Hippocampal formation (tissue), 2 donors: ENCODE data around the gene BRF1.

ENCODE experiments used
- DNase-seq, 2 donors: peaks; one replicate each; lab custom pipeline; 2025; lab: John Stamatoyannopoulos, UW

The BRF1 gene

GRCh38 chr14:105196265-105196960 is 104.4 kb downstream of the BRF1 start:
- no peak for DNase-seq

DNA sequence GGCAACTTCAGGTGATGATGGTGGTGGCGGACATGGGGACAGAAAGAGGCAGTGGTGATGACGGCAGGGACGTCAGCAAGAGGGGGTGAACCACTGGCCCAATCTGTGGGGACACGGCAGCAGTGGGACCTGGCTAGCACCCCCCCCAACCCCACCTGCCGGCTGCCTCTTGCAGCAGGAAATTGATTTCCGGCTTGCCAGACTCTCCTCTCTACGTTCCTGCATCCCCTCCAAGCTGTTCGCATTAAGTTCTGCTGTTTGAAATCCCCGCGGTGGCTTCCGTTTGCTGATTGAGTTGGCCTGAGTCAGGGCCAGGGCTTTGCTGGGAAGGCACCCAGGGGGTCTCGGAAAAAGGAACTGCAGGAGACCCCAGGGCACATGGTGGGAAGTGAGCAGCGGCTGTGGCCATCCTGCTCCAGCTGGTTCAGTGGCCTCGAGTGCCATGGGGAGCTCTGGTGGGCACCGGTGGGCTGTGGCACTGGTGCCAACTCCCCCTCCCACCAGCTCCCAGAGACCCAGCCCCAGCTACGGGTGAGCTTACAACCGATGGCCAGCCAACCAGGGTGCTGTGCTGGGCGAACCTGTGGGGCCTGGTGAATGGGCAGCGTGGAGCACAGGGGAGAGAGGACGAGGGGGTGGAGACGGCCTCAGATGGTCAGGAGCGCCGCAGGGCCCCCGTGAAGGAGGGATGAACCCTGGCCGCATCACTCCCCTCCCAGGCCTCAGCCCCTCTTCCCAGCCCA is 105.1 kb downstream of the BRF1 start:
- no peak for DNase-seq

DNA sequence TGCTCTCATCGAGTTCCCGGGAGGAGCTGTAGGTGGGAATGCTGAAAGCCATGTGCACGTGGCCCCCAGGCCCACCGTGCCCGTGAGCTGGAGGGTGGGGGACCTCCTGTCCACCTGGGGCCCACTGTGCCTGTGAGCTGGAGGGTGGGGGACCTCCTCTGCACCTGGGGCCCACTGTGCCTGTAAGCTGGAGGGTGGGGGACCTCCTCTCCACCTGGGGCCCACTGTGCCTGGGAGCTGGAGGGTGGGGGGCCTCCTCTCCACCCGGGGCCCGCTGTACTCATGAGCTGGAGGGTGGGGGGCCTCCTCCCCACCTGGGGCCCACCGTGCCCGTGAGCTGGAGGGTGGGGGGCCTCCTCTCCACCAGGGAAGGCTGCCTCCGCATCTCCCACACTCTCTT is 105.8 kb downstream of the BRF1 start:
- no peak for DNase-seq

GRCh38 chr14:105193916-105194782 is 106.7 kb downstream of the BRF1 start:
- DNase-seq, result no peak

GRCh38 chr14:105192866-105193731 is 107.7 kb downstream of the BRF1 start:
- DNase-seq, result no peak

- DNase-seq, result no peak
Observed at GRCh38 chr14:105187935-105188524, 112.8 kb downstream of the BRF1 start.

GRCh38 chr14:105187116-105187515 is 113.7 kb downstream of the BRF1 start:
- no peak for DNase-seq

DNA sequence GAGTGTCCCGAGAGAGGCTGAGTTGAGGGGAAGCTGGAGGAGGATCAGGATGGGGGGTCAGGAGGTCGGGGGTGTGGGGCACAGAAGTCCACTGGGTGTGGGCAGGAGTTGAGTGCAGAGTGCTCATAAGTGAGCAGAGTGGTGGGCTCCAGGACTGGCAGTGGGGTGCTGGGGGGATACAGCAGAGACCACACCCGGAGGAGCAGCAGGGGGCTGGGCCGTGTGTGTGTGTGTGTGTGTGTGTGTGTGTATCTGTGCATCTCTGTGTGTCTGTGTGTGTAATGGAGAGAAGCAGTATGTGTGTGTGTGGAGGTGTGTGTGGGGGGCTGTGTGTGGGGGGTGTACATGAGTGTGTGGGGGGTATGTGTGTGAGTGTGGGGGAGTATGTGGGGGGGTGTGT is 114.8 kb downstream of the BRF1 start:
- DNase-seq, result no peak

- no peak for DNase-seq
Observed at GRCh38 chr14:105185001-105185400, 115.8 kb downstream of the BRF1 start.

DNA sequence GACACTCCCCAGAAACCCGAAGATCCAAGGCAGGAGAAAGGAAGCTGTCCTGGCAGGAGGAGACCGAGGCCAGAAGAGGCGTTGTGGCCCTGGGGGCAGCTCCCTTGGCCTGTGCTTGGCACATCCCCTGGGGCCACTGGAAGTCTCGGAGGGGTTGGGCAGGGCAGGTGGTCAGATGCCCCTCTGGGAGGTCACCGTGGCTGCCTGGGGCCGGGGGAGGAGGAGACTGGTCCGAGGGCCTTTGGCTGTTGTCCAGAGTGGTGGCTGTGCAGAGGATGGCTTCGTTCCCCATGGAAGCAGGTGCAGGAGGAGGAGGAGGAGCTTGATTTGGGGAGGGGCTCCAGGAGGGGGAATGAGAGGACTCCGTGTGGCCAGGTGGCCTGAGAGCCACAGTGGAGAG is 116.3 kb downstream of the BRF1 start:
- DNase-seq, result no peak

GRCh38 chr14:105182296-105183020 is 118.3 kb downstream of the BRF1 start:
- DNase-seq, result no peak

GRCh38 chr14:105181549-105182295 is 119.1 kb downstream of the BRF1 start:
- DNase-seq, result no peak

GRCh38 chr14:105180592-105181548 is 119.9 kb downstream of the BRF1 start, which contains the start of gene NUDT14:
TSS of gene NUDT14 (minus strand) at chr14:105181312. CDS start at chr14:105181209, 103 bp downstream.
- DNase-seq, result peak in 1 of 2 donors; percentile 48

- no peak for DNase-seq
Observed at GRCh38 chr14:105179191-105179590, 121.6 kb downstream of the BRF1 start.

- no peak for DNase-seq
Observed at GRCh38 chr14:105178868-105179140, 122.0 kb downstream of the BRF1 start.

- no peak for DNase-seq
Observed at GRCh38 chr14:105178069-105178867, 122.5 kb downstream of the BRF1 start.

DNA sequence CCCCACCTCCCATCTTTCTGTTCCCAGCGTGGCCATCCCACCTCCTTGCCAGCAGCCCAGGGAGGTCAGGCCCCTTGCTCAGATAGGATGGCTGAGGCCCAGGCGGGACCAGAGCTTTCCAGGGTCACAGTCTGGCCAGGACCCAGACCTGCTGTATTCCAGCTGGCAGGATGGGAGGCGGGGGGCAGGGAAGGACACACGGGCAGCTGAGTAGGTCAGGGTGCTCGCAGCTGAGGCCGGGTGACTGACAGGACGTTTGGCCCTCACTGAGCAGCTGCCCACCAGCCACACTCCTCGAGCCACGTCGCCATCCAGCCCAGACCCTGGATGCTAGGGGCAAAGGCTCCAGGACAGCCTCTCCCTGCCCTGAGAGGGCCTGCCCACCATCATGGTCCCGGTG is 123.7 kb downstream of the BRF1 start:
- DNase-seq, result no peak

DNA sequence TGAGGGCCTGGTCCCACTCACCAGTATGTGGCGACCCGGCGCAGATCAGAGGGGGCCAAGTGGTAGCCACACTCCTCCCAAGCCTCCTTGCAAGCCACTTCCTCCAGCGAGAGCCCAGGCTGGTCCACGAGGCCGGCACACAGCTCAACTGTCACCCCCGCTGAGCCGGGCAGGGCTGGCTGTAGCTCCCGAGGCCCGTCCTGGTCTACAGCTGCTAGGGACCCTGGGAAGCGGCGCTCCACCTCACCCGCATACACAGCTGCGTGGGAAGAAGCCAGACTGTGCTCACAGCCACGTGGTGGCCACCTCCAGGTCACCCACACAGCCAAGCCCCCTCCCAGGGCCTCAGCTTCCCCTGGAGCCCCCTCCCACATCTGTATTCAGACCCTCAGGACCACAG is 124.3 kb downstream of the BRF1 start:
- no peak for DNase-seq
